NCI-H460 (cell line): ENCODE results near the gene AMZ1. TPM values are rescaled to one million over a fixed set of nuclear protein-coding genes. Genes with fewer than 3 reads are reported as not detected.
"Not testable (repeated sequence)": the region's sequence is repeated elsewhere in the genome, so short reads cannot be mapped to it uniquely, and the experiment has no call there.

Experiments
- DNase-seq: peaks from one replicate; pipeline ENCODE4 v3.0.0-alpha.2; 2016; ENCODE audit warnings: low read depth; ENCODE audit errors: extremely low read depth
- total RNA-seq: library from RNA; depleted of rRNA; stranded (reverse); fragments of >200 nt; shearing (Covaris generic); gene quantifications from 2 replicates; pipeline ENCODE4 v1.2.3, GENCODE V29; 2014

Gene AMZ1
- total RNA-seq, 1 experiment from 2014 or later, result not detected

- no peak for DNase-seq
These were observed 1.4 kb downstream of the AMZ1 start for GRCh38 chr7:2689343-2689847.

GRCh38 chr7:2689951-2690705 lies 2.1 kb downstream of the AMZ1 start:
- no peak for DNase-seq

- DNase-seq, result no peak
These were observed 3.2 kb downstream of the AMZ1 start for GRCh38 chr7:2691011-2691707.

GRCh38 chr7:2691932-2692439 lies 4.0 kb downstream of the AMZ1 start:
- DNase-seq, result not testable (repeated sequence)

GRCh38 chr7:2692543-2692942 lies 4.5 kb downstream of the AMZ1 start:
- no peak for DNase-seq

- not testable (repeated sequence) for DNase-seq
These were observed 5.6 kb downstream of the AMZ1 start for GRCh38 chr7:2693420-2694121.

- not testable (repeated sequence) for DNase-seq
These were observed 6.1 kb downstream of the AMZ1 start for GRCh38 chr7:2694122-2694436.

- no peak for DNase-seq
These were observed 10.7 kb downstream of the AMZ1 start for GRCh38 chr7:2698581-2699288.

- DNase-seq, result no peak
These were observed 11.3 kb downstream of the AMZ1 start for GRCh38 chr7:2699289-2699620.

- no peak for DNase-seq
These were observed 12.3 kb downstream of the AMZ1 start for GRCh38 chr7:2700141-2700850.

GRCh38 chr7:2701424-2701823 lies 13.4 kb downstream of the AMZ1 start:
- DNase-seq, result no peak

GRCh38 chr7:2701832-2702593 lies 14.0 kb downstream of the AMZ1 start:
- DNase-seq, result peak; percentile 16

- DNase-seq, result no peak
These were observed 14.6 kb downstream of the AMZ1 start for GRCh38 chr7:2702594-2702957.

GRCh38 chr7:2705371-2706096 lies 17.5 kb downstream of the AMZ1 start:
- DNase-seq, result no peak

GRCh38 chr7:2706685-2707126 lies 18.7 kb downstream of the AMZ1 start:
- DNase-seq, result no peak

- no peak for DNase-seq
These were observed 19.5 kb downstream of the AMZ1 start for GRCh38 chr7:2707481-2707880.

GRCh38 chr7:2708041-2708440 lies 20.0 kb downstream of the AMZ1 start:
- DNase-seq, result no peak

GRCh38 chr7:2708547-2709310 lies 20.7 kb downstream of the AMZ1 start:
- no peak for DNase-seq
